A549 treated with AZD9567 at 1 μM for 4 hours (cell line): ENCODE measurements around the gene KLHDC4. TPM values are rescaled to one million over a fixed set of nuclear protein-coding genes. Genes with fewer than 3 reads are reported as not detected.

ENCODE experiments used
- total RNA-seq: library from RNA; stranded (reverse); fragments of 200-300 nt; extraction: Qiagen RNA extraction; gene quantifications from 5 replicates; pipeline ENCODE4 v1.2.3, GENCODE V29; 2022; ENCODE audit not compliant: insufficient read depth

Gene KLHDC4
- total RNA-seq: 42.2 to 51.8 TPM (median 48.3 TPM) in 5 replicates

DNA sequence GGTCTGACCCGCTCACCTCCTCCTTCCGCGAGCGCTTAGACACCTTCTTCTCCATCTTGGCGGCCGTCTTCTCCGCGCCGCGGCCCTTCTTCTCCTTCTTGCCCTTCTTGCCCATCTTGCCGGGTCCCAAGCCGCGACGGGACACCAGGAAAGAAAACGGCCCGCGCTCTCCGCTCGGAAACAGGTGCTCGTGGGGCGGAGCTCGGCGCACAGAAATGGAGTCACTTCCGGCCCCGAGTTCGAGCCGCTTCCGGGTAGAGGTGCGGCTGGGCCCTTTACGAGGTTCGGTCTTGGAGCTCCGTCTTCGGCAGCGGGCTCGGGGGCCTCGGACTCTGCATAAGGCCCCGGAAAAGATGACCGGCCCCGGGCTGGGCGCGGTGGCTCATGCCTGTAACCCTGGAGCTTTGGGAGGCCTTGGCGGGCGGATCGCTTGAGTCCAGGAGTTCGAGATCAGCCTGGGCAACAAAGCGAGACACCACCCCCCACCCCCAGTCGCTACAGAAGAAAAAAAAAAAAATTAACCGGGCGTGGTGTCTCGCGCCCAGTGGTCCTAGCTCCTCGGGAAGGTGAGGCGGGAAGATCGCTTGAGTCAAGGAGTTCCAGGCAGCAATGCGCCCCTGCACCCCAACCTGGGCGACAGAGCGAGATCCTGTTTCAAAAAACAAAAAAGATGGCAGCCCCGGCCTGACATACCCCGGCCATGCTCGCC is at the start of gene KLHDC4:
KLHDC4 (minus strand) TSS at position 211 of the 709 bp plus-strand sequence; CDS start at position 115, 96 bp downstream.

Other genes starting within 250 kb of the KLHDC4 start
- 0.80 to 2.3 TPM (median 2.1 TPM) in 5 replicates for gene JPH3, start 163.5 kb downstream of the KLHDC4 start, total RNA-seq
- 641 to 938 TPM (median 870 TPM) in 5 replicates for gene SLC7A5, start 103.5 kb upstream of the KLHDC4 start, total RNA-seq
- not detected in 5 replicates for gene CA5A, start 170.5 kb upstream of the KLHDC4 start, total RNA-seq
- gene BANP, start 185.4 kb upstream of the KLHDC4 start, total RNA-seq: 13.4 to 16.5 TPM (median 14.1 TPM) in 5 replicates